A549 (cell line): ENCODE data around the gene SPPL2B.

Experiments used
- ATOH8 ChIP-seq: fragments of 250-450 bp; sonication (Bioruptor Pico); IDR thresholded peaks from 2 replicates; pipeline ENCODE4 v1.5.0; 2020; ENCODE audit warnings: low read depth, mild to moderate bottlenecking, moderate library complexity
- BHLHE40 ChIP-seq: IDR thresholded peaks from 2 replicates; pipeline ENCODE4 v1.6.1; 2012; ENCODE audit warnings: low read depth, low read length, inconsistent platforms
- CHD2 ChIP-seq: fragments of 150-350 bp; IDR thresholded peaks from 2 replicates; pipeline ENCODE4 v1.6.1; 2014; ENCODE audit warnings: low read length; ENCODE audit not compliant: partially characterized antibody
- CTCF ChIP-seq: fragments of >200 bp; sonication (Bioruptor Twin); formaldehyde crosslinking; IDR thresholded peaks from 3 replicates; pipeline ENCODE4 v1.5.1; 2016
- EP300 ChIP-seq, 2 experiments: fragments of >200 bp; sonication (Bioruptor Twin); formaldehyde crosslinking; IDR thresholded peaks; 2 replicates in 1 of 2; 3 replicates in 1 of 2; pipeline ENCODE4 v1.6.1; 2016 to 2017
- RAD21 ChIP-seq, 2 experiments: fragments of >200 bp in 1 of 2; sonication (Bioruptor Twin) in 1 of 2; formaldehyde crosslinking in 1 of 2; IDR thresholded peaks in 1 of 2; conservative IDR thresholded peaks in 1 of 2; 2 replicates in 1 of 2; 3 replicates in 1 of 2; pipeline ENCODE4 v1.6.1; 2012 to 2018; ENCODE audit warnings: inconsistent platforms in 1 of 2

- TF ChIP-seq CTCF = no peak
- no peak for TF ChIP-seq CHD2
- no peak for TF ChIP-seq EP300 (IDR thresholded peaks at IDR 0.05)
- no peak for TF ChIP-seq ATOH8 (CRISPR knock-in tag)
- TF ChIP-seq RAD21 (conservative IDR thresholded peaks at IDR 0.05 in 1 of 2, IDR thresholded peaks at IDR 0.05 in 1 of 2) = no peak
- no peak for TF ChIP-seq BHLHE40
Observed at GRCh38 chr19:2336528-2337328, 8.2 kb downstream of the SPPL2B start.
